AG09309 (cell line): ENCODE results near the gene FOXC1.

Experiments
- DNase-seq: peaks from one replicate; pipeline ENCODE4 v3.0.0-alpha.2; 2010; ENCODE audit warnings: low read depth
- H3K4me3 ChIP-seq: 2 replicates; pipeline ENCODE4 v1.5.1; 2011; ENCODE audit warnings: mild to moderate bottlenecking, low read depth, low read length, moderate library complexity; ENCODE audit not compliant: control insufficient read depth
- TF ChIP-seq, protein P1 (sequence below): IDR thresholded peaks from 2 replicates; pipeline ENCODE4 v1.5.1; 2011; ENCODE audit warnings: mild to moderate bottlenecking, low read depth, low read length, inconsistent platforms; ENCODE audit not compliant: insufficient read depth, control insufficient read depth; ENCODE audit errors: missing control alignments

FOXC1 gene

DNA sequence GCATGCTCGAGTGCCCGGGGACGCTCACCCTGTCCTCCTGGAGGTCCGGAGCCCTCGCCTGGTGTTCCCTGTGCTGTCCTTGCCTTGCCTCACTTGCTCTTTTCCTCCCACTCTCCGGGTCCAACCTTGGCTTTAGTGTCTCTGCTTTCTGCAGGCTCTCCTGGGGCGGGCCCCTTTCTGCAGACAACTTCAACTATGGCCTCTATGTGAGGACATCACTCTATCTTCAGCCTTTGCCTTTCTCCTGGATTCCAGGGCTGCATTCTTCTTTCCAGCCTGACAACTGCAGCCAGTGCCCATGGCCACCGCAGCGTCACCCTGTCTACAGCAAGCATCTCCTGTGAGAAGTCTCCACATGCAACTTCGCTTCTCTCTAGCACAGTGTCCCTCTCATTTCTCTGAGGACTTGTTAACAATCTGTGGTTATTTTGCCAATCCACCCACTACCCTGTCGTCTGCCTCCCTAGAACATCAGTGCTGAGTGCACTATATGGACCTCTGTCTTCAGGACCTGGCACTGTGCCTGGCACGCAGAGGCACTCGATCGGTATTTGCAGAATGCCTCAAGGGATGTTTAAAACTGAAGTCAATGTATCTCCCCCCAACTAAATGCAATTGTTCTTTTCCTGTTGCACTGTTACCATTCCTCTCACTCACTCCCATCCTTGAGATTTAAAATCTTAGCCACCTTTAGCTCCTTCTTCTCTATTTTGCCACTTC lies 35.9 kb downstream of the FOXC1 start:
- DNase-seq, result no peak
- TF ChIP-seq, protein P1, sequence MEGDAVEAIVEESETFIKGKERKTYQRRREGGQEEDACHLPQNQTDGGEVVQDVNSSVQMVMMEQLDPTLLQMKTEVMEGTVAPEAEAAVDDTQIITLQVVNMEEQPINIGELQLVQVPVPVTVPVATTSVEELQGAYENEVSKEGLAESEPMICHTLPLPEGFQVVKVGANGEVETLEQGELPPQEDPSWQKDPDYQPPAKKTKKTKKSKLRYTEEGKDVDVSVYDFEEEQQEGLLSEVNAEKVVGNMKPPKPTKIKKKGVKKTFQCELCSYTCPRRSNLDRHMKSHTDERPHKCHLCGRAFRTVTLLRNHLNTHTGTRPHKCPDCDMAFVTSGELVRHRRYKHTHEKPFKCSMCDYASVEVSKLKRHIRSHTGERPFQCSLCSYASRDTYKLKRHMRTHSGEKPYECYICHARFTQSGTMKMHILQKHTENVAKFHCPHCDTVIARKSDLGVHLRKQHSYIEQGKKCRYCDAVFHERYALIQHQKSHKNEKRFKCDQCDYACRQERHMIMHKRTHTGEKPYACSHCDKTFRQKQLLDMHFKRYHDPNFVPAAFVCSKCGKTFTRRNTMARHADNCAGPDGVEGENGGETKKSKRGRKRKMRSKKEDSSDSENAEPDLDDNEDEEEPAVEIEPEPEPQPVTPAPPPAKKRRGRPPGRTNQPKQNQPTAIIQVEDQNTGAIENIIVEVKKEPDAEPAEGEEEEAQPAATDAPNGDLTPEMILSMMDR, result no peak

GRCh38 chr6:1651362-1651761 lies 41.6 kb downstream of the FOXC1 start:
- no peak for DNase-seq
- no peak overlapping the region for H3K4me3 ChIP-seq
- TF ChIP-seq, protein P1, result no peak

More for the DNA sequence above, 35.9 kb downstream of the FOXC1 start:
- no peak overlapping the region for H3K4me3 ChIP-seq

DNA sequence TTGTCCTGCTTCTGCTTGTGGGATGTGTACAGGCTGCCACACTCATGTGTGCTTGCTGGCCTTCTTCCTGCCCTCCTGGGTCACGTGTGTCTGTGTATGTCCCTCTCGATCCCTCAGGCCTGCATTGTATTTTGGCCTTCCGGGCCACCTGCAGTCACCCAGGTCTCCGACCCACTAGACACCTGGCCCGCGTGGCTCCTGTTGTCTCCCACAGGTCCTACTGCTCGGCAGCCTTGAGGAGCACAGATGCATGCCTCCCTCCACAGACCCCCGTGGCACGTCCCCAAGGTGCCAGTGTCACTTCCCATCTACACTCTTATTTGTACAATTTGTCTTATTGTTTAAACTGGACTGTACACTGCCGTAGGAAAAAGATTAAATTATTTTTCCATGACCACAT lies 43.1 kb downstream of the FOXC1 start:
- TF ChIP-seq, protein P1, result no peak
- DNase-seq, result no peak
- H3K4me3 ChIP-seq, result no peak overlapping the region

GRCh38 chr6:1654054-1654453 lies 44.3 kb downstream of the FOXC1 start:
- no peak for DNase-seq
- TF ChIP-seq, protein P1, result no peak
- no peak overlapping the region for H3K4me3 ChIP-seq

DNA sequence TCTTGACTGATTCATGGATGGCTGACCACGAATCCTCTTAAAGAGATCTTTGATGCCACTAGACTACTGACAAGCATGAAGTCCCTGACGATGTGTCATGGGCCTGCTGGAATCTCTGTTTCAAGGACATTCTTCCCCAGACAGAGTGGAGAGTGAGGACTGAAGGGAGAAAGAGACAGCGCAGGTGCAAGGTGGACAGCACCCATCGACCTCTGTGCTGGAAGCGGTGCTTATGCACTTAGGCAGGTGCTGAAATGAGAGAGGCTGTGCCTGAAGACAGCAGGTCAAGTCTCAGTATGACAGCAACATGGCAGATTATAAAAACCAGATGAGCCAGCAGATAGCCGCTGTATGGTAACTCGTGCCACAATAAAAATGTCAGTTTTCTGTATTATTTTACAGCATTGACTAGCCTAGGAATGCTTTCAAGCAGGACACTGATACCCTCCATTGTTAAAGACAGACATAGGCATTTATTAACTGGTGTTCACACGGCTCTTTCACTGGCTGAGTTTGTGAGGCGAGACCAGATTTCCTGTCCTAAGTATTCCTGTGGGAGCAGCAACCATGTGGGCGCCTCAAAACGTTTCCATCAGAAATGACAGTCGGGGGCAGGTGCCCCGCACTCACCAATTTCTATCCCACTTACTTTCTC lies 47.5 kb downstream of the FOXC1 start:
- no peak for DNase-seq
- TF ChIP-seq, protein P1, result no peak
- no peak overlapping the region for H3K4me3 ChIP-seq

DNA sequence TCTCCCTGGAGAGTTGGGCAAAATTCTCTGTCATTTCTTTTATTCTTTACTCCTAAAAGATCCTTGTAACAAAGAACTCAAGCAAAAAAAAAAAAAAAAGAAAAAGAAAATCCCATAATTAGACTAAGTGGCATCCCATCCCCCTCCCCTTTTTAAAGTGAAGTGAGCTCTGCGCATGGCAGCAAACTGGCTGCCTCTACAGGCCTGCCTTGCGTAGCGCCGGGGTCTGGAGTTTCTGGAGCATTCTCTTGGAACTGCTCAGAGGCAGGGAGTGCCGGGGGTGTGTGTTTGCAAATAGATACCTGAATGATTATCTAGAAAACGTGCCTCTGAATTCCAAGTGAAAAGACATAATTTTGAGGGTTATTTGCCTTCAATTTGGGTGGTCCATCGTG lies 48.1 kb downstream of the FOXC1 start:
- TF ChIP-seq, protein P1, result no peak
- DNase-seq, result no peak
- H3K4me3 ChIP-seq, result no peak overlapping the region
